Fibroblast of skin of left quadriceps (primary cell): ENCODE measurements around the gene PIGQ.
A peak's percentile ranks its signal among the peaks of the same experiment; 100 is the strongest.

Source experiments
- DNase-seq, 2 experiments: peaks; one replicate each; pipeline ENCODE4 v3.0.0-alpha.2; 2013; ENCODE audit warnings: low read depth in 2 of 2

Gene PIGQ

DNA sequence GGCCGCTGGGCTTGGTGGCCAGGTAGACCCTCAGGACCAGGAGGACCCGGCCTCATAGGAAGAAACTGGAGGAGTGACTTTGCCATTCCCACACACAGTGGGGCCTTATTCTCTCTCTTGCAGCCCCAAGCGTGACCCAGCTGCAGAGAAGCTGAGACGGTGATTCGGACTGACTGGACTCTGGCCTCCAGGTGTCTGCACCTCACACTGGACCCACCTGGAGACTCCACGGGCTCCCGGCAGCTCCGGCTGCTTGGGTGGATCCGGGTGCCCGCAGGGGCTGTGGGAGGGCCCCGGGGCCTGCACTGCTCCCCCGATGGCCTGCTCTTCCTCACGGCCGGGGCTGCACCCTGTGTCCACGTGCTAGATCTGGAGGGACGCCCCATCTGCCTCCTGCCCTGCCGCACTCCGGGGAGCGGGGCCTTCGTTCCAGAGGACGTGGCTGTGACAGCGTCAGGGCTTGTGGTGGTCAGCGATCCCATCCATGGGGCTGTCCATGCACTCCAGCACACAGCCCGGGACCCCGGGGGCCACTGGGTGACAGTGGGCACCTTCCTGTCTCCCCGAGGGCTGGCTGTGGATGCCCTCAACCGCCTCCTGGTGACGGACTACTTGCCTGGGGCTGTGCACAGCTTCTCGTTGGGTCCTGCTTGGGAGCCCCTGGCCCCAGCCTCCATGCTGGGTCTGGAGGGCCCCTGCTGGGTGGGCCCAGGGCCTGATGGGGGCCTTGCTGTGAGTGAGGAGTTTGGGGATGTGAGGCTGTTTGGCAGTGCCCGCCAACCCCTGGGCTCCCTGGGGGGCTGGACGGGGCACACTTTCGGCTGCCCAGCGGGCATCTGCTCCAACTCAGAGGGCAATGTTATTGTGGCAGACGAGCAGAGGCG is 2.2 kb upstream of the PIGQ start:
- no peak for DNase-seq

DNA sequence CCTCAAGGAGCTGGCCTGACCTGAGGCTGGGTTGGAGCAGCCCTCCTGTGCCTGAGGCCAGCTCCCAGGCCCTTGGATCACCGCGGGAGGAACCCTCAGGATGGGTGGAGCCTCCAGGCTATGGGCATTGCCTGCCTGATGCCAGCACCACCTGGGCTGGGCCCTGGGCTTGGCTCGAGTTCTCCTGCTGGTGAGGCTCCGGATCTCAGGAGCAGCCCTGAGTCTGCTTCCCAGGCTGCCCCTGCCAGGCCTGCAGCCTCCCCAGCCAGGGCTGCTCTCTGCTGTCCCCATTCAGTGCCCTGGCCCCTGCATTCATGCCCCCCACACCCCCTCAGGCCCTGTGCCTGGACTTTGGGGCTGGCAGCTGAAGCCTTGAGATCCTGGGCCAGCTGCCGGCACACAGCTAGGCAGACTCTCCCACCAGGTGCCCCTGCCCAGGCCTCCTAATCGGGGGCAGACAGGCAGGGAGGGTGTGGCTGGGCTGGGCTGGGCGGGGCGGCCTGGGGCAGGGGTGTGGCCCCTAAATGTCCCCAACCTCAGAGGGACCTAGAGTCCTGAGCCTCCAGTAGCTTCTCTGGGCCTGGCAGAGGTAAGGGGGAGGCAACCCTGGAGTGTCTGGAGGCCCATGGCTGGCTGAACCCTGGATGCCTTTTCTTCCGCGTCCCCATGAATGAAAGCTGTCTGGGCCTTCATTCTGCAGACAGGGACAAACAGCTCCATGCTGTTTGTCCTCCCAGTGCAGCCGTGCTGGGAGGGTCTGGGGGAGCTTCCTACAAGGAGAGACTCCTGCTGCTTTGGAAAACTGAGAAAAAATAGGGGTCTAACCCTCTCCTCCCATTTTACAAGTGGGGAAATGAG is 1.1 kb upstream of the PIGQ start:
- no peak for DNase-seq

DNA sequence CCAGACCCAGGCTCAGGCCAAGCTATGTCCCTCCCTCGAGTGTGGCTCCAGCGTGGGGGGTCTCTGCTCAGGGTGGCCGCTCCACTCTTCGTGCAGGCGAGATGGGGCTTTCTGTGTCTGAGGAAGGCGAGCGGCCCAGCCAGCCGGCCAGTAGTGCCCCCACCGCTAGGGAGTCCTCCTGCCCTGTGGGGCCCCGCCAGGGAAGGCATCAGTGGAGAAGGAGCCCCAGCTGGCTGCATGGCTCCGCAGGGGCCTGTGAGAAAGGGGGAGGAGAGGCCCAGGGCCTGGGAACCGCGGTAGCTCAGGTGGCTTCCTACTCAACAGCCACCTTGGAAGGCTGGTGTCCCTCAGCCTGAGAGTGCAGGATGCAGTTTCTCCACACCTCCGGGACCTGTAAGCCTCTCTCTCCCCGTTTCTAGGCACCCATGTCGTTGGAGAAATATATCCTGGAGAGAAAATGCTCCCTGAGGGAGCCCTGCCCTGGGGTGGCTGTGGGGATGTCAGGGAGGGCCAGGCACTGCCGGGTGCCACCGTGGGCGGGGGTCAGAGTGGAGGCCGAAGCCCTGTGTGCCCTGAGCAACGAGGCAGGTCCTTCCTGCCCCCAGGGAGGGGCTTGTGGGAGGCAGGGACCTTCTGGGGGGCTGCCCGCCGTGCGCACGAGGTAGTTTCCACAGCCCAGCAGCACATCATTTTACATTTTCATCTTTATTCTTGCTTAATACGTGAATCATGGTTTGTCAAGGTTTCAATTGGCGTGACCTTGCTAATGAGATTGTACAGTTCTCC is 3.3 kb downstream of the PIGQ start:
- DNase-seq: no peak

DNA sequence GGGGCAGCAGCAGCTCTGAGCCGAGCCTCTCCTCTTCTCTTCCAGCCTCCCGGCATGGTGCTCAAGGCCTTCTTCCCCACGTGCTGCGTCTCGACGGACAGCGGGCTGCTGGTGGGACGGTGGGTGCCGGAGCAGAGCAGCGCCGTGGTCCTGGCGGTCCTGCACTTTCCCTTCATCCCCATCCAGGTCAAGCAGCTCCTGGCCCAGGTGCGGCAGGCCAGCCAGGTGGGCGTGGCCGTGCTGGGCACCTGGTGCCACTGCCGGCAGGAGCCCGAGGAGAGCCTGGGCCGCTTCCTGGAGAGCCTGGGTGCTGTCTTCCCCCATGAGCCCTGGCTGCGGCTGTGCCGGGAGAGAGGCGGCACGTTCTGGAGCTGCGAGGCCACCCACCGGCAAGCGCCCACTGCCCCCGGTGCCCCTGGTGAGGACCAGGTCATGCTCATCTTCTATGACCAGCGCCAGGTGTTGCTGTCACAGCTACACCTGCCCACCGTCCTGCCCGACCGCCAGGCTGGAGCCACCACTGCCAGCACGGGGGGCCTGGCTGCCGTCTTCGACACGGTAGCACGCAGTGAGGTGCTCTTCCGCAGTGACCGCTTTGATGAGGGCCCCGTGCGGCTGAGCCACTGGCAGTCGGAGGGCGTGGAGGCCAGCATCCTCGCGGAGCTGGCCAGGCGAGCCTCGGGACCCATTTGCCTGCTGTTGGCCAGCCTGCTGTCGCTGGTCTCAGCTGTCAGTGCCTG is 4.4 kb downstream of the PIGQ start:
- no peak for DNase-seq

DNA sequence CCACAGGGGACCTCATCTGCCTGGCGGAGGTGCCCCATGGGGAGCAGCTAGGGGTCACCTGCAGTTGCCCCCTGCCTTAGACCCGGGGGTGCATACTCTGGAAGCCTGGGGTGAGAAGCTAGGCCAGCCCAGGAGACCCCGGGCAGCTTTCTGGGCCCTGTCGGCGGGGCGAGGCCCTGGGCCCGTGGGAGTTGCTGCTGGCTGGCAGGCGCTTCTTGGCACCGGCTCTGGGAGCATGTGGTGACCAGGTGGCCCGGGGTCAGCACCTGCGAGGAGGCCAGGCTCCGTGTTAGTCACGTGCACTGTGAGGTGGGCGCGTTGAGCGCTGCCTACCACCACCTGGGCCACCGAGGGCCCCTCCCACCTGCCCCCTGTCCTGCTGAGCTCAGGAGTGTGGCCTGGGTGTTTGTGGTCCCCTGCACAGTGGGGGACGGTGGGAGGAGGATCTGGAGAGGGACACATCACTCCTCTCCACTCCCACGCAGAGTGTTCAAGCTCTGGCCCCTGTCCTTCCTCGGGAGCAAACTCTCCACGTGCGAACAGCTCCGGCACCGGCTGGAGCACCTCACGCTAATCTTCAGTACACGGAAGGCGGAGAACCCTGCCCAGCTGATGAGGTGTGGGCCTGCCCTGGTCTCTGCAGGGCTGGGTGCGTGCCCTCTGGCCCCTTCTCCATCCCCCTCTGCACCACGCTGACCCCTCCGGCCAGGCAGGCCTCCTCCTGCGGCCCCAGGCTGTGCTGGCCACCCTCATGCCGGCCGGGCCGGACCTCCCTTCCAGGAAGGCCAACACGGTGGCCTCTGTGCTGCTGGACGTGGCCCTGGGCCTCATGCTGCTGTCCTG is 5.8 kb downstream of the PIGQ start:
- no peak for DNase-seq

DNA sequence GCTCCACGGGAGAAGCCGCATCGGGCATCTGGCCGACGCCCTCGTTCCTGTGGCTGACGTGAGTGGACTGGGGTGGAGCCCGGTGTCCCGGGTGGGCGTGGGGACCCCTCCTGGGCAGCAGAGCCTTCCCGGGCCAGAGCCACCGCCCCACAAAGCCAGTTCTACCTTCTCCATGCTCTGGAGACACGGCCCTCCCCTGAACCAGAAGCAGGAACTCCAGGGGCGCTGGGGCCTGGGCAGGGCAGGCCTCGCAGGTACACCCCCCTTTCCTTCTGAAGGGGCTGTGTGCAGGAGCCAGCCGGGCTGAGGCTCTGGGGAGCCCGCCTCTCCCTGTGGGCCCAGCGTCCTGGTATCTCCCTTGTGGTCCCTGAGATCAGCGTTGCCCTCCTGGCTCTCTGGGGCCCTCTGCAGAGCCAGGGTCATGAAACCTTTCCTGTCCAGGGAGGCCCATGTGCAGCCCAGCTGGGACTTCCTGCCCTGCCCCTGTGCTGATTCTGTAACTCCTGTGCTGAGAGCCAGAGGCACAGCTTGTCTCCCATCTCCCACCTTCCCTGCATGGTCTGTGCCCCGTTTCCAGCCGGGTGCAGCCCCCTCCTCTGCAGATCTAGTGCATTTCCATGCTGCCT is 6.5 kb downstream of the PIGQ start:
- no peak for DNase-seq

DNA sequence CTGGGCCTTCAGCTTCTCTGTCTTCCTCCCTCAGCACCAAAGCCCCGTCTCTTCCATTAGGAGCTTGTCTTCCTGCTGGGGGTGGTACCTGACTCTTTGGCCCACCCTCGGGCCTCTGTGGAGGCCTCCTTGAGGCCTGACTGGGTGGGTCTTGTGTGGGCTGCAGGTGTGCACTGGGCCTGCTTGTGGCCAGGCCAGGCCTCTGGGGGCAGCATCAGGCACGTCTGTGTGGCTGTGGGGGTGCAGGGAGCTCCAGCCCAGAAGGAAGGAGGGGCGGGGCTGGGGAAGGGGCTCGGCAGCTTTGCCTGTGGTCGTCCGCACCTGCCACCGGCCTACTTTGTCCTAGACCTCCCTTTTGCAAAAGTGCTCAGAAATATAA is 7.0 kb downstream of the PIGQ start:
- DNase-seq: no peak

DNA sequence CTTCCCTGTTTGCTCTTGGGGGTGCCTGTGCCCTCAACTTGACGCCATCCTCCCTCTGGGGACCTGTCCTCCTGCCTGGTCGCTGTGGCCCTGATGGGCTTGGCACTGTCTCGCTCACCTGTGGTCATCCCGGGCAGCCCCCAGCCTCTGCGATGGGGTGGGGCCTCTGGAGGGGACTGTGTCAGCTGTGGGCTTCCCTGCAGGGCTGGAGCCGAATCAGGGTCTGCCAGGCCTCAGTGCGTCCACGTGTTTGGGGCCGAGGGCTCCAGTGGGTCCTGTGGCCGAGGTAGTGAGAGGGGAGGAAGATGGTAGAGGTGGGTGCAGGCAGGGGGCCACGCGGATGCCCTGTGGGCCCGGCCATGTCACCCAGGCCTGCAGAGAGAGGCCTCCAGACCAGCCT is 8.0 kb downstream of the PIGQ start:
- no peak for DNase-seq

DNA sequence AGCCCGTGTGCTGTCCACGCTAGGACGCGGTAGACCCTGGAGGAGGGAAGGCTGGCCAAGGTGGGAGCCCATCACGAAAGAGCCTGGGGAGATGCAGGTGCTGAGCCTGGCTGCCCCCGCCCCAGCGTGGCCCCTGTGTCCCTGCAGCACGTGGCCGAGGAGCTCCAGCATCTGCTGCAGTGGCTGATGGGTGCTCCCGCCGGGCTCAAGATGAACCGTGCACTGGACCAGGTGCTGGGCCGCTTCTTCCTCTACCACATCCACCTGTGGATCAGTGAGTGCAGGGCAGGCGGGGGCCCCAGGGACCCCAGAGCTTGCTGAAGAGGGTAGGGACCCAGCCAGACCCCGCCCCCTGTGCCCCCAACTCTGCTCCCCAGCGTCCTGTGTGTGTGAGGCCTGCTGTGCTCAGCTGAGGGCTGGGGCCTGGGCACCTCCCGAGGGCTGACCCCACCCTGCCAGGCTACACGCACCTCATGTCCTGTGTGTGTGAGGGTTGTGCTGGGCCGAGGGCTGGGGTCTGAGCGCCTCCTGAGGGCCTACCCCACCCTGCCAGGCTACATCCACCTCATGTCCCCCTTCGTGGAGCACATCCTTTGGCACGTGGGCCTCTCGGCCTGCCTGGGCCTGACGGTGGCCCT is 8.6 kb downstream of the PIGQ start:
- DNase-seq: no peak

DNA sequence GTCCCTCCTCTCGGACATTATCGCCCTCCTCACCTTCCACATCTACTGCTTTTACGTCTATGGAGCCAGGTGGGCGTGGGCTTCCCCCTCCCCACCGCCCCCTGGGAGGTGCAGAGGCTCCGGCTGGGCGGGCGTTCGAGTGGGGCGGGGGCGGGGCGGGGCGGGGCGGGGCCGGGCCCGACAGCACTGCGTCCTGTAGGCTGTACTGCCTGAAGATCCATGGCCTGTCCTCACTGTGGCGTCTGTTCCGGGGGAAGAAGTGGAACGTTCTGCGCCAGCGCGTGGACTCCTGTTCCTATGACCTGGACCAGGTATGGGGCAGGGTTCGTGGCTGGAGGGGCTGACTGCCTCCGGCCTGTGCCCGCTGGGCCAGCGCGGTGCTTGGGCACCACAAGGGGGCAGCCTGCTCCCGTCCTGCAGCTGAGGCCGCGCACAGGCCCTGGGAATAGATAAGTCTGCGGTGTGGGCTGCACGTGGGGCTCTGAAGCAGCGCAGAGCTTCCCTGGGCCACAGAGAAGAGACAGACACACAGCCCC is 9.2 kb downstream of the PIGQ start:
- peak in 1 of 2 experiments; percentile 35 for DNase-seq

DNA sequence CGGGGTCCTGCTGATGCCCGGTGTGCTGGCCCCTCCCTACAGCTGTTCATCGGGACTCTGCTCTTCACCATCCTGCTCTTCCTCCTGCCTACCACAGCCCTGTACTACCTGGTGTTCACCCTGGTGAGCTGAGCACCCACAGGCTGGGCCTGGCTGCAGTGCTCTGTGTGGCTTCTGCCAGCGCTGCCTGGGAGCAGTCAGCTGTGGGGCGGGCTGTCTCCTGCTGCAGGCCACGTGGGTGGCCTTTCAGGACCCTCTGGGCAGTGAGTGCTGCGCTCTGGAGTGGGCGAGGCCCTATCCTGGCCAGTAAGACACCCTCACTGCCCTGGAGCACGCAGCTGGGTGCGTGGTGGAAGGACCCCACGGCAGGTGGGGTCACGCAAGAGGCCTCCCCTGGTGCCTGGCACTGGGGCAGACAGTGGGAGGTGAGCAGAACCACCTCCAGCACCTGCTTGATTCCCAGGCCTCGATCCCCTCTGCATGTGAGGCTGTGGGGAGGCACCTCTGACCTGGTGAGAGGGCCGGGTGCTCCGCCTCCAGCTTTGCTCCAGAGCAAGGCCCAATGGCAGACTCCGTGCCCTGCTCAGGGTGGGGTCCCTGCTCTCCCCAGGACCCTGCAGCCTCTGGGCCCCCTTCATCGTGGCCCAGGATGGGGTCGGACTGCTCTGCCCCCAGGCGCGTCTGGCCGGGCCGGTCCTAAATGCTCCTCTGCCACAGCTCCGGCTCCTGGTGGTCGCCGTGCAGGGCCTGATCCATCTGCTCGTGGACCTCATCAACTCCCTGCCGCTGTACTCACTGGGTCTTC is 10.6 kb downstream of the PIGQ start:
- DNase-seq: no peak

DNA sequence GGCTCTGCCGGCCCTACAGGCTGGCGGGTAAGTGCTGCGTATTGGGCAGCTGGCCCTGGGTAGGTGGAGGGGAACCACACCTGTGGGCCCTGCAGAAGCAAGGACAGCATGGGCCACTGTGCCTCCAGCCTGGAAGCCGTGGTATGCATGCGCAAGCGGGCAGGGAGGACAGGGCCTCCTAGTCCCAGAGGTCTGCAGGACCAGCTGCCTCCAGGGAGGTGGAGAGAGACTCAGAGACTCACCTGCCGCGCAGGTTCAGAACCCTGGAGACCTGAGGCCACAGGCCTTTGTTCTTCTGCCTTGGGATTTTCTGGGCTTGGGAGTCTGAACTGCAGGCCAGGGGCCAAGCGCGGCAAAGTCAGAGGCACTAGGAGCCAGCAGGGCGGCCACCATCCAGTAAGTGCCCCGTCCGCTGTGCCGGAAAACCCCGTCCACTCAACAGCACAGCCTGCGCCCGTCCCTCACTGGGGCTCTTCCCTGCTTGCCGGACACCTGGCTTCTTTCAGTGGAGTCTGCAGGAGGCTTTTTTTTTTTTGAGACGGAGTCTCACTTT is 11.3 kb downstream of the PIGQ start:
- DNase-seq: no peak

DNA sequence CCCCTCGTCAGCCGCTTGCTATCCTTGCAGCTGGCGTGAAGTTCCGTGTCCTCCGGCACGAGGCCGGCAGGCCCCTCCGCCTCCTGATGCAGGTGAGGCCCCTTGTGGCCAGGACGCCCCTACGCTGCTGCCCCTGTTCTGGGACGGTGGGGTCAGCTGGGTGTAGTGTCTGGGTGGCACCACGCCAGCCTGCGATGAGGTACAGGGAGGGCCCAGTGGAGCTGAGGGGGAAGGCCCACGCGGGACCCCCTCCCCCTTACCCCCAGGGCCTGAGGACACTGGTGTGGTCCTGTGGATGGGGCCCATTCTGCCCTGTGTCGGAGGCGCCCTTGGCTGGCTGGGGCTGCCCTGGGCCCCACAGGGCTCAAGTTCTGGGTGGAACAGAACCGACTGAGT is 12.4 kb downstream of the PIGQ start:
- DNase-seq: no peak

DNA sequence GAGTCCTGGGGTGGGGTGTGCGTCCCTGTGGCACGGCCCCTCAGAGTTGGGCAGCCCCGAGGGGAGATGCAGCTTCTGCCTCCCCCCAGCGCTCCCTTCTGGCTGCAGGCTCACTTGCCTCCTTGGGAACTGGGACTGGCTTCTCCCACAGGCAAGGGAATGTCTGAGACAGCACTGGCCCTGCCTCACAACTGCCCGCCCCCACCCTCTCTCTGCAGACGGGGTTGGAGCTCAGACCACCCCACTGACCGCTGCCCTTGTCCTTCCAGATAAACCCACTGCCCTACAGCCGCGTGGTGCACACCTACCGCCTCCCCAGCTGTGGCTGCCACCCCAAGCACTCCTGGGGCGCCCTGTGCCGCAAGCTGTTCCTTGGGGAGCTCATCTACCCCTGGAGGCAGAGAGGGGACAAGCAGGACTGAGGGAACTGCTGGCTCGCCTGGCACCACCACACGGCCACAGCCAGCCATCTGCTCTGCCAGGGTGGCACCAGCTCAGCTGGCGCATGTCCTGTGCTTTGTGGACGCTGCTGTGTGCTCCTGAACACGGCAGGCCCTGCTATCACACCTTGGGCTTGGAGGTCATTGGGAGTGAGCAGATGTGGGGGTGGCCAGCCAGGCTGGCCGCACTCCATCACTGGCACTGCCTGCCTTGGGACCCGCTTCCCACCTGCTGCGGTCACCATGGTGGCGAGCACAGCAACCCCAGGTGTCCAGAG is 13.0 kb downstream of the PIGQ start:
- no peak for DNase-seq

DNA sequence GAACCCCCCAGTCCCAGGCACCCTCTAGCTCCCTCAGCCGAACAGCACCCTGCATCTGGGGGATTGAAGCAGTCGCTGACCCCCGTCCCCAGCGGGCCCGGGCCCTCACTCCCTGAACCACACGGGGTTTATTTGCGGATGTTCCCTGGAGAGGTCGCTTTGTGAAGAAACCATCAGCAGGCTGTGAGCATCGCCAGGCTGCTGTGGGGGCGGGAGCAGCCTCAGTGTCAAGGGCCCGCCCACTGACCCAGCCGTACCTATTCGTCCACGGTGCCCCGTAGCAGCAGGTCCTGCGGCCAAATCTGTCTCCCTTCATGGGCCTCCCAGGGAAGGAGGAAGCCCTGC is 13.7 kb downstream of the PIGQ start:
- no peak for DNase-seq

DNA sequence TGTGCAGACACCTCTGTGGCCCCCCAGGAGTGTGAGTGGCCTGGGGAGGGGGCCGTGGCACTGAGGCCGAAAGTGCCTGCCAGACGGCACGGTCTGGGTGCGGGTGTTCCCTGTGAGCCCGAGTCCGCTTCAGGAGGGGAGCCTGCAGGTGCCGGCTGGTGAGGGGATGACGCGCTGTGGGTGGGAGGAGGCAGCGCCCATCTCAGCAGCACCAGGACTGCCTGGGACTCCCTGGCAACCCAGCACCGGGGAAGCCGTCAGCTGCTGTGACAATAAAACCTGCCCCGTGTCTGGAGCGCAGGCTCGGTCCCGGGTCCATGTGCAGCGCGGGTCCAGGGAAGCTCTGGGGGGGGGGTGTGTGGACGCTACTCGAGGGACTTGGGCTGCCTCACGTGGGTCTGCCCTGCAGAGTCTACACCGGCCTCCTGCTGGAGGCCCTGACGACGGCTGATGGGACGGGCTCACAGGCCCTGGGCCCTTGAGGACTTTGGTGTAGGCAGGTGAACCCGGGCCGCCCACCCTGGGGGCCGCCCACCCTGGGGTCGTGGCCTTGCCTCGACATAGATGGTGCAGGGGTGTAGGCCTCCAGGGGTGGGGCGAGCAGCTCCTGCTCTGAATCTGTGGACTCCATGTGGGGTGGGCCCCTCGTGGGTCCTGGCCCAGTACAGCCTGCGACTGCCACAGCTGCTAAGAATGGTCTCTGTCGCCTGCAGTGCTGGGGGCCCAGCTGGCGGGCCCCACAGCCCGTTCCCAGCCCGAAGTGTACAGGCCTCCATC is 14.2 kb downstream of the PIGQ start:
- DNase-seq: no peak

DNA sequence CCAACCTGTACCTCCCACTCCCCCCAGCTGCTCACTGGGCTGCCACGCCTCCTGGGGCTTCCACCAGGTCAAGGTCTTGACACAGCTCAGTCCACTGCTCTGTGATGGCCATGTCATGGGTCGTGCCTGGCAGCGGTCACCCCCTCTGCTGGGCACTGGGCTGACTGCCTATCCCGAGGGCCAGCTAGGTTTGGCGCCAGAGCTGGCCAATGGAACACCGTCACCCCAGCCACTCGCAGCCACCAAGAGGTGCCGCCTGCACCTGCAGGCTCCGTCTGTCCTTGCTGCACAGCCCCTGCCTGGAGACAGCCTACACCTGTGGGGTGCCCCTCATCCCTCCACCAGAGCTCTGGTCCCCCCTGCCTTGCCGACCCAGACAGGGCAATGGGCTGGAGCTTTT is 15.6 kb downstream of the PIGQ start:
- no peak for DNase-seq
